Cerebellar nuclear complex (tissue), 1 donor: Measurements from ENCODE around the gene RNLS.
A peak's percentile ranks its signal among the peaks of the same experiment; 100 is the strongest.

ENCODE experiments used
- DNase-seq, 2 experiments: peaks; one replicate each; lab custom pipeline; 2025; lab: John Stamatoyannopoulos, UW

Gene RNLS

DNA sequence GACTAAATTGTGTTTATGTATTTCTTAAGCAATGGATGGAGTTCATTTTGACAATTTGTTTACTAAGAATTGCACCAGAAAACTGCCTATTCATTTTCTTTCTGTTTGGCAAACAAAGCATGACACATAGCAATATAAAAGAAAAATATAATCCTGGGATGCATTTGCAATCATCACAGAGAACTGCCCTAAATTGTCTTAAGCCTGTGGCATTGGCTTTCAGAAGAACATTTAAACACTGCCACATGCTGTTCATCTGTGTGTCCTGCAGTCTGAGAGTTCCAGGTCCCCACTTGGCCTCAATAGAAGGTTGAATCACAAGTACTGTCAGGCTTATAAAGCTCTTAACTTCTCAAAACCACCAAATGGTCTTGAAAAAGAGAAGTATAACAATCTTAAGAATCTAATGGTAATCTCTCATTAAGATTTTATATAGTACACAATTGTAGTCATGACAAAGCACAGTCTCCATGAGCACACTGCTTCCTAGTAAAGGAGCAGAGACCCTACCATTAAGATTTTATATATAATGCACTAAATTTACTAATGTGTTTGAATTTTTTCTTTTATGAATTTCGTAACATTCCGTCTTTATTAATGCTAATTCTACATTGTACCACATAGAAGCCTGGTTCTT, 29.9 kb downstream of the RNLS start:
- peak in 1 of 2 experiments; percentile 64 for DNase-seq

DNA sequence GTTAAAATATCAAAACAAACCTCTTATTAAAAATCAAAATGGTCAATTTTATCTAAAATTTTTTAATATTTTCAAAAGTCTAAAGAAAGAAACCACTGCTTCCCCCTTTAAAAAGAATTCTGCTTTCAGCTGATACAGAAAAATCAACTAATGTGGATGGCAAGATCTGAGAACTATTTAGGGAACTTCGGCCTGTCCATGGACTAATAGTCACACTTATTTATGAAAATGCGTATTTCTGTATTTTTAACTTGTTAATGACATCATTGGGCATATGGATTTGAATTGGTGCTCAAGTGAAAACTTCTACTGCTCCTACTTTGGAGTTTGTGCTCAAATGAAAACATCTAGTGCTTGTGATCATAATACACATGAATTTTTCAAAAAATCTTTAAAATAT, 31.9 kb downstream of the RNLS start:
- no peak for DNase-seq

DNA sequence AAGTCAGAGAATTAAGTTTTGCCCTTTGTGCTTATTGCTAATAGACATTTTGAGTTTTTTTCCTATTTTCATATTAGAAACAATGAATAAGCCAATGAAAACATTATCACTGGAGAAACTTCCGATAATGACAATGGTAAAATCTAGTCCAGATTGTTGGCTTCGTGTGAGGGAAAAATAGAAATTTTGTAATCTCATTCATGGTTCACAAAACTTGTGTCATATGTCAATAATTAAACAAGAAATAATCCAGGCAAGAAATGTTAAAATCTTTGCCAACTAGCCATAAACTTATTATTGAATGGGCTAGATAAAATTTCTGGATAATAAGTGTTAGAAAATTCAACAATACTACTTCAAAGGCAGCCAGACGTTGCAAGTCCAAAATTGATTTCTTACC, 36.6 kb downstream of the RNLS start:
- DNase-seq, result no peak

DNA sequence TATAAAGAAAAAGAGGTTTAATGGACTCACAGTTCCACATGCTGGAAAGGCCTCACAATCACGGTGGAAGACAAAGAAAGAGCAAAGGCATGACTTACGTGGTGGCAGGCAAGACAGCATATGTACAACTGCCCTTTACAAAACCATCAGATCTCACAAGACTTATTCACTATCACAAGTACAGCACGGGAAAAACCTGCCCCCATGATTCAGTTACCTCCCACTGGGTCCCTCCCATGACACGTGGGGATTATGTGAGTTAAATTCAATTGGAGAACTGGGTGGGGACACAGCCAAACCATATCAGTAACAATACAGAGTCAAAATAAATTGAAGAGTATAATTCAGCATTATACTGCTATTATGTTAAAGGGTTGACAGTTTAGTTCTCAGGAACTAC, 37.8 kb downstream of the RNLS start:
- DNase-seq, result no peak

DNA sequence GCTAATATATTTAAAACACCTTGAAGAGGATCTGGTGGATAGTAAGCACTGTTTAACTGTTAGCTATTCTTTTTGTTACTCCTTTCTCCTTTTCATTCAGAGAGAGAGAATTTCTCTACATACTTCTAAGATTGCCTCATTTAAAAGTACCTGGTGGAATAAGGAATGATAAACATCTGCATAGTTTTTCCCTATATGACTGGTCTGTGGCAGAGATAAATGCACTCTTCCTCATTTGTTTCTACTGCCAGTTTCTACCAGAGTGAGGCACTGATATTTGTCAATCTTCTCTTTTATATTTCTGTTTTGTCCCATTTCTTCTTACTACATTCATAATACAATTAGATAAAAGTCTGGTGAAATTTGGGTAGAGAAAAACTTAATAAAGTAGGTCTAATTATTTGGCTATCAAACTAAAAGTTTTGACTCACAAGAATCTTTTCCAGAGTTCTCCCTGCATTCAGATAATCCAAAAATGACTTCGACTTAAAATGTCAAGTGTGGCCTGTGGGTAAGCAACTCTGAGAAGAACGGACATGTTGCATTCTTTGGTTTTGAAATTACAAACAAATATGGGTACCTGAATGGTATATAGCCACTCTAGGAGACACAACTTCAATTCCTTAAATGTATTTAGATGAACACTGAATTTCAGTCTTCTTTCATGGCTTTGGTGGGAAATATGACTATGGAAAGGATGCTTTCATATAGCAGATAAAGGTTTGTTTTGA, 38.8 kb downstream of the RNLS start:
- DNase-seq, result no peak

DNA sequence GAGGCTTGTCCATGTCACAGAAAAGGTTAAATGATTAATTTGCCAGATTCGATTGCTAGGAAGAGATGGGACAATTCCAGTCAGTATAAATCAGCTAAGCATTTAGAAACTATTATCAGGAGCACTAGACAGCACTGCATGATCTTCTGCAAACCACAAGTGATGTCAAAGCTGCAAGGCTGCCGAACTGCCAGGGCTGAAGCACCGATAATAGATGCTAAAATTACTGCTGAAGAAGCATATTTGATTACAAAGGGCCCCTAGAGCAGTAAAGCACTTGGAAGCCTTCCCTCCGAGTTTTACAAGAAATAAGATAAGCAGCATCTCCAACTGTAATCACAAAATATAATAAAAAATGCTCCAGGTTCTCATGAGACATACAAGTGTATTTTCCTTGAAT, 40.6 kb downstream of the RNLS start:
- DNase-seq, result no peak

DNA sequence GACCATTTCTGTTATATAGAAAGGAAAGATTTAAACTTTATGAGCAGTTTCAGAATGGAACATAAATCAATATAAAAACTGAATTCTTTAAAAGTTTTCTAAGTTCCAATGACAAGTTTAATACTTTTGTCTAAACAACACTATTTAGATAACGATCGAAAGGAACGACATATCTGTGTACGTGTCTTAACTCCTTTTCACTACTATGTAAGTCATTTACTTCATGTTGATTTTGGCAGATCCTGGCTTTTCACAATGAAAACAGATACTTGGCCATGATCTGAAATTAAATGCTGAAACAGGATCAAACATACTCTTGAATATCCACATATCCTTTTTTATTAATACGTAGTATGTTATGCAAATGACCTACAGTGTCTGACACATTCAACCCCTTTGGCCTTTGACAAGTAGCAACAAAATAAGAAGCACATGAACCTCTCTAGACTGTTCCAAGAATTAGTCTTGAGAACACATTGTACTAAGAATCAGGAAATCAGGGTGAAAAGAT, 41.9 kb downstream of the RNLS start:
- no peak for DNase-seq

DNA sequence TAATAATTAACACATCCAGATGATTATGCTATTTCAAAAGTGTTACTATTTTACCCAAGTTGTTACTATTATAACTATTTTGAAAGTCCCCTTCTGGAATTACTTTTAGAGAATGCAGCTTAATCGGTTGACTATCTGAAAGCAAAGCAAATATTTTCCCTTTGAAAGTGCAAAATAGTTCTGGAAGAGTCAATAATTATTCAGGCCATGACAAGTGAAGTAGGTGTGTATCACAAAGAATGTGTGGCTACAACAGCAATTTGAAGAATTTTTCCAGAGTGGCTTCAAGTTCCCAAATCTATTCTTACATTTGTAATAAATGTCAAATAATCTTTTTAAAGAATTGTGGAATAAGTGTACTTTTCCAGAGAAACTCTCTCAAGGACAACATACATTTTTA, 42.8 kb downstream of the RNLS start:
- no peak for DNase-seq

DNA sequence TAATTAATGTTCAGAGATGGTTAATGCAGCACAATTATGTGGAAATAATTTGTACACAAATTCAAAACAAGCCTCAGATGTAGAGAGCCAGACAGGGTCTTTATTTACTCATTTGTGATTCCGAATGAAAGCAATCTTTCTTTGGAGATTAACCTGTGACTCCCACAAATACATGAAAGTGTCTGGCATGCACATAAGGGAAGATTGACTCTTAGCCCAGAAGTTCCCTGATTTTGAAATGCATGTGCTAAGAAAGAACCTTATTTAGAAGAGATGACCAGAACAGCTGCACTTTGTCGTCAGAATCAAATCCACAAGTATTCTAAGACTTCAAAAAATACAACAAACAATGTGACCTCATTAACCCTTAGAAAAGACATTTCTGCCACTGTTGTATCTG, 45.1 kb downstream of the RNLS start:
- DNase-seq, result no peak

DNA sequence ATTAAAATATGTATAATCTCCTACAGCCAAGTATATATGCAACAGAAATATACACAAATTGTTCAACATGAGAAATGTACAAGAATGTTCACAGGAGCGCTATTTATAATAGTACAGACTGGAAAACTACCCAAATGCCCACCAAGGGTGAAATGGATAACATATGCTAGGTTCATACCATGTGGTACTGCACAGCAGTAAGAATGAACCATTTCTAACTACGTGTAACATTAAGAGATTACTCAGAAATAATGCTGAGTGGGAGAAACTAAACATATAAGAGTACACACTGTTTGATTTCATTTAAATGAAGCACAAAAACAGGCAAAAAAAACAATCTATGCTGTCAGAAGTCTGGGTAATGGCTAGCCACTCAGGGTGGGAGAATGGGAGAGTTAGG, 45.8 kb downstream of the RNLS start:
- no peak for DNase-seq

DNA sequence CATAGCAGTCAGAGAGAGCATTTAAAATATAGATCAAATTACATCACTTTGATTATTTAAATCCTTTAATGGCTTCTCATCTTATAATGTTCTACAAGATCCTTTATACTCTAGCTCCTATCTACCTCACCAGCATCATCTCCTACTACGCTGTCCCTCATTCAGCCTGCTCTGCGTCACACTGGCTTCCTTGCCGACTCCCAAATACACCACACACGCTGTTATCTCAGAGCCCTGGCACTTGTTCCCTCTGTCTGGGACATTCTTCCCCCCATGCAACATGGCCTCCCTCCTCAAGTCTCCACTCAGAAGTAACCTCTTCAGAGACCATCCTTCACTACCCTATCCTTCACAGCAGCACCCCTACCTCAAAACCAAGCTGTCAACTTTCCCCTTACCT, 46.7 kb downstream of the RNLS start:
- DNase-seq, result no peak

DNA sequence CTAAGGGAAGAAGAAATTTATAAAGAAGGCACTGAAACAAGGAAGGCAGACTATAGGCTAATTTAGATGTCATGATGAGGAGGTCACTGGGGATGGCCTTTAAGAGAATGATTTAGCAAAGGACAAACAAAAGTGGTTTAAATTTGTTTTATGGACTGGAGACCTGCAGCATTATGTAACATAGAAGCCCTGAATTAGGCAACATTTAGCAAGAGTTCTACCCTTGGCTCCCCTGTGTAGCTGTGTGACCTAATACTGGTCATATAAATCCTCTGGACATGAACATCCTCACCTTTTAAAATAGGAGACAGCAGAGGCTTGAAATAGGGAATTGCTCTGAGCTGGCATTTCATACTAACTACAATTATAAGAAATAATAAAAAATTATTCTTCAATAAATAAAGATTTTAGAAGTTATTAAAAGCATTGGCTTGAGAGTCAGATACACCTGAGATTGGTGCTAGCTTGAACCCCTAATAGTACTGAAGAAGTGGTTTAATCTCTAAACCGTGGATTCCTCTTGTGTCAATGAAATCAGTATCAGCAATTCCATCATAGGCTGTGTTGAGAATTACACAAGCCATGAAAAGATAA, 48.9 kb downstream of the RNLS start:
- DNase-seq, result no peak

DNA sequence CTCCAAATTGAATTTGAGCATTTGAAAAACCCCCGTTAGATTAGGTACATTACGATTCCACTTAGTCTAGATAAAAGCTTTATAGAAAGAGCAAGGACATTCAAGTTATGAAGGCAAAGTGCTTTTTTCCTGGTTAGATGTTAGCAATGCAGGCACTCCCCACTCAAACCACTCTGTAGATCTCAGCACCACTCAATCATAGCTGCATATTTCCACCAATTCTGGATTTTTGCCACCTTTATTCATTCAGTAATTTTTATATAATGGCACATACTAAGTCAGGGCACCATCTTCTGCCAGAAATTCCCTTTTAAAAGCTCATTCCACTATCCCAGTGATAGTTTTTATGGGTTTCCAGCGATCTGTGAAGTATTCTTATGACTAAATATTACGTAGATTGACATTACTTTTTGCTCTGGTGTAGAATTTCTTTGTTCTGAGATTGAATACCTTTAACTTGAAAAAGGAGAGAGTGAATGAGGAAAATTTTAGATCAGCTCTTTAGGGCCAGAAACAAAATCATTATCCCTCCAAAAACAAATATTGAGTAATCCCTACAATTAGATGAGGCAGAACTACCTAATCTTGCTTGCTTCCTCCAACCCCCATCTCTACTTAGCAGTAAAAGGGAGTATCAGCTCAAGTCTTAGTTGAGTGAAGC, 51.6 kb downstream of the RNLS start:
- no peak for DNase-seq

DNA sequence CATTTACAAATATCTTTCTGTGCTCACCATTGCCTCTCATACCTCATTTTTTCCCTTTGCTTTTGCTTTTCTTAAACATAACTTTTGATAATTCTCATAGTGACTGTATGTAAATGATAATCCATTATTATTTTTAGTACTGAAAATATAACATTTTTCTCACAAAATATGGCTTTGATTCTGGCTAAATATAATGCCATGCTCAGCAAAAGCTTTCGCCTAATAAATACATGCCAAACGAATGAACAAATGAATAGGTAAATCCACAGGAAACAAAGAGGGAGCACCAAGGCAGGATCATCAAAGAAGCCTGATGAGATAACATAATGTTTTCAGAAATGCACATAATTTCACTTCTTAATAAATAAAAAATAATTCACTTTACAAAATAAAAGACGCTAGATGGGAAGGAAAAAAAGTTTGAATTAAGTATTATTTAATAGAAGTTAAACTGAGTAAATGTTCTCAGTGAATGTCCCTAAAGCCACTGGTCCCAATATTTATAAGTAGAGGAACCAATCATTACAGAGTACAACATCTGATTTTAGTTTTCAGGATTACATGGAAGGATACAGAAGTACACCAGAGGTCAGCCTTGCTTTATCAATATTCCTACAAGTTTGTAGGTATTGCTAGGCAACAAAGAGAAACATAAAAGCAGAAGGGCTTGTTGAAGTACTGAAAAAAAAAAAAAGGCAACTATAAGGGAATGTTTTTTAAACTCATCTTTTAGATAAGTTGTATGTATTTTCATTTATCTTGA, 52.3 kb downstream of the RNLS start:
- no peak for DNase-seq

DNA sequence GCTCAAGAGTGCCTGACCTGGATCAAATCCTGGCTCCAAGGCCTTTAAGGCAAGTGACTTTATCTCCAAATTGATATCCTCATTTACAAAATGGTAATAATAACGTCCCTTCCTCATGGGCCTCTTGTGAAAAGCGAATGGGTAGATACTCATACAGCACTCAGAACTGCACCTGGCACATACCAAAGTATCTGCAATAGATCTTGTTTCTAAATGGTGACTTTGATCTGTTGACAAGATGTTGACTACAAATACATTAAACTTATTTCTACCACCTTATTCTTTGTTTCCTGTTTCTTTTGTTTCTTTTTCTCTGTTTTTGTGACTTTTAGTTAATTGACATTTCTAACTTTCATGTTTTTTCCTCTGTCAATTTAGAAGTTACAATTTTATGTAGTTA, 53.0 kb downstream of the RNLS start:
- no peak for DNase-seq

DNA sequence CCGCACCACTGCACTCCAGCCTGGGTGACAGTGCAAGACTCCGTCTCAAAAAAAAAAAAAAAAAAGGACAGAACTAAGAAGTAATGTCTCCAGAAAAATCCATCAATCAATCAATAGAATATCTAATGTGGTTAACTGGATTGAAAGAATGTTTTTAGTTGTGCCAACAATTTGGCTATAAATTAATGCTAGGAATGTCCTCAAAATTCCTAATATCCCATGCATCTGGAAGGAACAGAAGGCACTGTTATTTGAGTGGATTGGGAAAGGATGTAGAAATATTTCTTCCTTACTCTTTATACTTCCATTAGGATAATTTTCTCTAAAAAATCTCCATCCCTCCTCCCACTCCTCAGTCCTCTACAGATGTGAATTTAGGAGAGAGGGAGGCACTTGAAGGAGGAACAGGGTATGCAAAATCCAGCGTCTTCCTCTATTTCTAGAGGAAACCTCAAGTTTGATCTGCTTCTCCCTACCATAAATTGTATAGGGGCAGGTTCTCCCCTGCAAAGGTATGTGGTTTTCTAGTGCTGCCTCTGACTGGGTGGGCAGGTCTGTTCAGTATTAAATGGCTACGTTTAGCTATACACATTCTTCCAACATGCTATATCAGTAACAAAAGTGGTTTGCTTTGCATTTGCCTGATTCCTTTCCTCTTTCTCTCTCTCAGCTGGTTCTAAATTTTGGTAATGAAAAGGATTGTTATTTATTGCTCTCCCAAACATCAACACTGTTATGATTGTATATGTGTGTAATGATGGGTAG, 54.1 kb downstream of the RNLS start:
- DNase-seq, result no peak

DNA sequence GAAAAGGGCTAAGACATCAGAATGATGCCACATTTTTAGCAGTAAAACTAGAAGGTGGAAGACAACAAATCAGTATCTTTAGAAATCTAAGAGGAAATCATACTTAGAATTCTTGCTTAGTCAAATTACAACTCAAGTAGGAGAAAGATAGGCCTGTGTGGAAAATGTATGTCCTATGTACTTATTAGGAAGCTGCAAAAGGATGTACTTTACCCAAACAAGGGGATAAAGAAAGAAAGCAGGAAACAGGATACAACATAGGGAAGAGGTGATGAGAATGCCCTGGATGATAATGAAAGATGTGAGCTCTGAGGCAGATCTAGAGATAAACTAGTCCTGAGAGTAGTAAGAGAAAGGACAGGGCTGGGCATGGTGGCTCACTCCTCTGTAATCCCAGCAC, 54.9 kb downstream of the RNLS start:
- no peak for DNase-seq

DNA sequence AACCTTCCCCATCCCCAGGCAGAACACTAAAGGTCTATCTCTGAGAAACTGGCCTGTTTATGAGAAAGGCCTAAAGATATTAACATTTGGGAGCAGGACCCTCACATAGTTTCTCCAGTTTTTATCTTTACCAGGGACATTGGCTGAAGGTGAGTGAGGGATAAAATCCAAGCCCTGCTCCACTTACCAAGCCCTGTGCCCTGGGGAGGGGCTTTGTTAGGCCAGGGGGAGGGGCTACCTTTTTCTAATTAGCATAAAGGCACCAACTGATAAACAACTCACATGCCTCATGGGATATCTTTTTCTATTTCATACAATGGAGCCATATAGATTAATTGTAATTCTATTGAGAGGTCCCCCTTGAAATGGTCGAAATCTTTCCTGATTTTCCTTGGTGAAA, 55.9 kb downstream of the RNLS start:
- no peak for DNase-seq

DNA sequence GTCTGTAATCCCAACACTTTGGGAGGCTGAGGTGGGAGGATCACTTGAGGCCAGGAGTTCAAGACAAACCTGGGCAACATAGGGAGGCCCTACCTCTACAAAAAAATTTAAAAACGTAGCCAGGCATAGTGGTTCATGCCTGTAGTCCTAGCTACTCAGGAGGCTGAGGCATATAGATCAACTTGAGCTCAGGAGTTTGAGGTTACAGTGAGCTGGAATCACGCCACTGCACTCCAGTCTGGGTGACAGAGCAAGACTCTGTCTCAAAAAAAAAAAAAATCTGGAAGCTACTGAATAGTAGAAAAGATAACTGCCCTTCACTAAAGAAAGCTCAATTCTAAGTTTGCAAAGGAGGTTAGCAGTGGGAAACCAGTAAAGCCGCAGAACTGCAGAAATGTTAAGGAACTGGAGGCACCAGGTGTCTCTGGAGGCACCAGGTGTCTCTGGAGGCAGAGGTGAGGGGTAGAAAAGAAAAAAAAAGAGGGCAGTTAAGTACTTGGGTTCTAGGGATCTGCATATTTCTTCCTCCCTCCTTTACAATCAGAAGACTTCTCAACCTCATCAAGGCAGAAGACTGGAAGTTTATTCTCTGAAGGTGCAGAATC, 56.5 kb downstream of the RNLS start:
- no peak for DNase-seq

DNA sequence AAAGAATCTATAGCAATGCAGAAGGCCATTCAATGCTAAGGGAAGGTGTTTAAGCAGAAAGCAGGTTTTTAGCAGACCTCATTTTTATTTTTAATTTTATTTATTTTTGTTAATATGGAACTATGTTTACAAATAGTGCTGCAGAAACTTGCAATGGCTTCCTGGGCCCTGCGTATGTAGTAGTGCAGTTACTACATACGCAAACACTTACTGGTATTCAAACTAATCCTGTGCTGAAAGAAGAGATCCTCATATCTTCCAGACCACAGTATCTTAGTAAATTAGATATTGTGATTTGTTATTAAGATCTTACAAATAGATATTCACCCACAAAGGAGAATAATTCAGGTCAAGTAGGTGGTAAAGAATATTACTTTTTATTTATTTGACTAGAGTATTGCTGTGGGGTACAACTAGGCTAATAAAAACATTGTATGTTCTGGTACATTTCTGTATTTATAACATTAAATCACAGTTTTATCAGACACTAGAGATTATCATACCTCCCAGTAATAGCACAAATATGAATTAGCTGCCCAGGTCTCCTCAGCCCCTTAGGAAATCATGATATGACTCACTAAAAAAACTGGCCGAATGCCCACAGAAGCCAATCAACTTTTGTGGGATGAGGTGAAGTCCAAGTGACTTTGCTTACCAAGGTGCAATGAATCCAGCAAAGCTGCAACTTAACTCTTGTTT, 57.6 kb downstream of the RNLS start:
- DNase-seq, result no peak
